Left renal cortex interstitium (tissue), 4 donors: ENCODE measurements around the gene IARS2. TPM values are rescaled to one million over a fixed set of nuclear protein-coding genes. Genes with fewer than 3 reads are reported as not detected.
"Not testable (repeated sequence)": the region's sequence is repeated elsewhere in the genome, so short reads cannot be mapped to it uniquely, and the experiment has no call there.

ENCODE experiments used
- DNase-seq, 4 donors: peaks; one replicate each; pipeline ENCODE4 v3.0.0-alpha.2; 2013; ENCODE audit warnings: low read depth in 4 of 4, low spot score in 2 of 4, missing footprints in 1 of 4
- polyA plus RNA-seq, 4 donors: library from polyadenylated mRNA; unstranded; fragments of 120-200 nt; gene quantifications; one replicate each; pipeline ENCODE4 v1.2.1, GENCODE V29; 2013; ENCODE audit not compliant: insufficient read length in 4 of 4

The IARS2 gene
- polyA plus RNA-seq, 4 donors: 77.9 to 101 (median 88.6) TPM

- DNase-seq: no peak
Observed at GRCh38 chr1:220160027-220160426, 66.1 kb downstream of the IARS2 start.

GRCh38 chr1:220164116-220164515, 70.2 kb downstream of the IARS2 start:
- peak in 1 of 4 donors; percentile 4 for DNase-seq

GRCh38 chr1:220164517-220164916, 70.6 kb downstream of the IARS2 start:
- DNase-seq: no peak

- no peak for DNase-seq
Observed at GRCh38 chr1:220166853-220167252, 72.9 kb downstream of the IARS2 start.

GRCh38 chr1:220169887-220170286, 76.0 kb downstream of the IARS2 start:
- not testable (repeated sequence) for DNase-seq

- no peak for DNase-seq
Observed at GRCh38 chr1:220170836-220171526, 77.0 kb downstream of the IARS2 start.

- DNase-seq: no peak
Observed at GRCh38 chr1:220176540-220176939, 82.6 kb downstream of the IARS2 start.

- DNase-seq: no peak
Observed at GRCh38 chr1:220182111-220182510, 88.2 kb downstream of the IARS2 start.

- no peak for DNase-seq
Observed at GRCh38 chr1:220182656-220183055, 88.7 kb downstream of the IARS2 start.

- DNase-seq: no peak
Observed at GRCh38 chr1:220184506-220184905, 90.6 kb downstream of the IARS2 start.

GRCh38 chr1:220186752-220187151, 92.8 kb downstream of the IARS2 start:
- DNase-seq: no peak

- DNase-seq: no peak
Observed at GRCh38 chr1:220188538-220188937, 94.6 kb downstream of the IARS2 start.

GRCh38 chr1:220189750-220190347, 95.9 kb downstream of the IARS2 start:
- no peak for DNase-seq

- no peak for DNase-seq
Observed at GRCh38 chr1:220195701-220196100, 101.8 kb downstream of the IARS2 start.

Other genes starting within 250 kb of the IARS2 start
- under 1 TPM; 0.08 to 0.32 (median 0.12) TPM for gene SLC30A10, start 165.6 kb upstream of the IARS2 start, polyA plus RNA-seq
- gene EPRS1, start 47.6 kb upstream of the IARS2 start, polyA plus RNA-seq: 100 to 1,000 TPM in 3 of 4 donors, 10 to 100 TPM in 1; 88.6 to 113 (median 105) TPM
- 10 to 100 TPM; 41.1 to 66.4 (median 48.0) TPM for gene BPNT1, start 4.3 kb upstream of the IARS2 start, polyA plus RNA-seq
- gene RAB3GAP2, start 178.3 kb downstream of the IARS2 start, polyA plus RNA-seq: 10 to 100 TPM; 27.2 to 39.8 (median 33.3) TPM